ENCODE results near the gene PPP2R3A.
"Not testable (repeated sequence)": the region's sequence is repeated elsewhere in the genome, so short reads cannot be mapped to it uniquely, and the experiment has no call there.

GRCh38 chr3:136144397-136144796 lies 178.9 kb downstream of the PPP2R3A start:
- not testable (repeated sequence) for TF ChIP-seq GPN1 (CRISPR knock-in tag; IDR thresholded peaks at IDR 0.05; ENCODE audit: borderline replicate concordance); SALL2 (CRISPR knock-in tag; IDR thresholded peaks at IDR 0.05); ZNF766 (CRISPR knock-in tag; IDR thresholded peaks at IDR 0.05; ENCODE audit: borderline replicate concordance); PBX3 (CRISPR knock-in tag; IDR thresholded peaks at IDR 0.05; ENCODE audit: borderline replicate concordance); ZNF280D (CRISPR knock-in tag; IDR thresholded peaks at IDR 0.05); FOXJ3 (CRISPR knock-in tag; IDR thresholded peaks at IDR 0.05; ENCODE audit: borderline replicate concordance)

Measured in HepG2 (cell line).